Peyer's patch (tissue), 4 donors: Measurements from ENCODE around the gene ADCY7.

Source experiments
- CTCF ChIP-seq, 6 experiments: fragments of 450-650 bp in 4 of 6; fragments of 200-600 bp in 2 of 6; sonication (generic) in 1 of 6; IDR thresholded peaks; one replicate each; pipeline ENCODE4 v1.5.1; 2017 to 2019; ENCODE audit warnings: antibody characterized with exemption in 6 of 6, mild to moderate bottlenecking in 3 of 6, moderate library complexity in 1 of 6
- POLR2A ChIP-seq, 2 donors: fragments of 450-650 bp; IDR thresholded peaks; one replicate each; pipeline ENCODE4 v1.5.1; 2017; ENCODE audit warnings: antibody characterized with exemption in 2 of 2, mild to moderate bottlenecking in 2 of 2, moderate library complexity in 2 of 2

GRCh38 chr16:50254072-50254471 is 12.3 kb upstream of the ADCY7 start:
- no peak for TF ChIP-seq CTCF (IDR thresholded peaks at IDR 0.05)
- no peak for TF ChIP-seq POLR2A (IDR thresholded peaks at IDR 0.05)
